Measurements from ENCODE around the gene MTMR3.

- TF ChIP-seq POLR2AphosphoS5 (IDR thresholded peaks at IDR 0.05; ENCODE audit: low read depth, low read length), result no peak
- TF ChIP-seq SIN3A (IDR thresholded peaks at IDR 0.05; ENCODE audit: borderline replicate concordance, insufficient read depth, low read length), result no peak
- TF ChIP-seq REST (IDR thresholded peaks at IDR 0.05; ENCODE audit: insufficient read depth in 1 of 2, low read depth in 2 of 2, low read length in 2 of 2), result no peak
- no peak for TF ChIP-seq TAF1 (IDR thresholded peaks at IDR 0.05; ENCODE audit: borderline replicate concordance, insufficient read depth, low read length)
These were observed 157.7 kb downstream of the MTMR3 start for GRCh38 chr22:30040499-30041260.

Data from PFSK-1 (cell line).